T-cell (primary cell): Measurements from ENCODE around the gene IFNLR1. TPM values are rescaled to one million over a fixed set of nuclear protein-coding genes. Genes with fewer than 3 reads are reported as not detected.

Experiments
- ATAC-seq, 4 experiments: fragments of 200-7000 bp in 3 of 4; fragments of 150-1000 bp in 1 of 4; cut with Tn5 transposase; replicated peaks in 1 of 4; 1 replicate in 3 of 4; 2 replicates in 1 of 4; pipeline ENCODE4 v1.10.0; 2021; ENCODE audit warnings: moderate library complexity in 3 of 4, mild to moderate bottlenecking in 2 of 4, moderate number of reproducible peaks in 1 of 4
- CTCF ChIA-PET, 2 donors: fragments of 300-600 bp; sonication (Branson Sonifier 250); formaldehyde crosslinking; loops; one replicate each; lab custom pipeline; 2022; ENCODE audit warnings: antibody characterized with exemption in 2 of 2; lab: Charles Lee
- POLR2A ChIA-PET, 2 donors: fragments of 300-600 bp; sonication (Branson Sonifier 250); formaldehyde crosslinking; loops; one replicate each; lab custom pipeline; 2022; ENCODE audit warnings: antibody characterized with exemption in 2 of 2; lab: Charles Lee
- DNase-seq, 35 experiments: peaks; one replicate each; pipeline versions ENCODE4 v3.0.0 to v3.0.0-alpha.2; 2013 to 2023
- H3K27ac ChIP-seq: one replicate; pipeline ENCODE4 v1.5.1; 2013; ENCODE audit warnings: low read length
- H3K27me3 ChIP-seq, 2 experiments: replicated peaks in 1 of 2; 1 replicate in 1 of 2; 2 replicates in 1 of 2; pipeline versions ENCODE4 v1.6.1 to v1.7.0; 2013; ENCODE audit warnings: low read length in 1 of 2, mixed read lengths in 1 of 2; ENCODE audit not compliant: control insufficient read depth in 2 of 2, insufficient read depth in 2 of 2; ENCODE audit errors: extremely low read depth in 1 of 2
- H3K36me3 ChIP-seq, 2 donors: 1 replicate in 1 of 2; 2 replicates in 1 of 2; pipeline versions ENCODE4 v1.6.1 to v1.7.0; 2013; ENCODE audit warnings: low read length in 1 of 2; ENCODE audit not compliant: control insufficient read depth in 2 of 2, insufficient read depth in 1 of 2; ENCODE audit errors: extremely low read depth in 1 of 2
- H3K4me1 ChIP-seq, 2 experiments: 1 replicate in 1 of 2; 2 replicates in 1 of 2; pipeline versions ENCODE4 v1.6.1 to v1.7.0; 2013; ENCODE audit warnings: low read length in 2 of 2, mixed read lengths in 1 of 2; ENCODE audit not compliant: insufficient read depth in 2 of 2, control insufficient read depth in 1 of 2; ENCODE audit errors: extremely low read depth in 1 of 2
- H3K4me3 ChIP-seq, 2 donors: 1 replicate in 1 of 2; 2 replicates in 1 of 2; pipeline versions ENCODE4 v1.5.1 to v1.7.0; 2013; ENCODE audit warnings: mild to moderate bottlenecking in 2 of 2, low read length in 1 of 2, moderate library complexity in 1 of 2; ENCODE audit not compliant: control insufficient read depth in 1 of 2; ENCODE audit errors: extremely low read depth in 1 of 2
- H3K9me3 ChIP-seq: 2 replicates; pipeline ENCODE4 v1.7.0; 2013
- H3K27ac Mint-ChIP-seq, 2 donors: one replicate each; pipeline ENCODE4 v1.8.0; 2020 to 2021; ENCODE audit warnings: mild to moderate bottlenecking in 2 of 2, mixed read lengths in 2 of 2
- H3K27me3 Mint-ChIP-seq, 2 donors: one replicate each; pipeline ENCODE4 v1.8.0; 2021 to 2022; ENCODE audit warnings: mixed read lengths in 2 of 2
- H3K36me3 Mint-ChIP-seq: one replicate; pipeline ENCODE4 v1.8.0; 2021; ENCODE audit warnings: mixed read lengths
- H3K4me1 Mint-ChIP-seq, 3 donors: one replicate each; pipeline ENCODE4 v1.8.0; 2020 to 2022; ENCODE audit warnings: mixed read lengths in 3 of 3, mild to moderate bottlenecking in 1 of 3
- H3K4me3 Mint-ChIP-seq, 3 donors: one replicate each; pipeline ENCODE4 v1.8.0; 2020 to 2022; ENCODE audit warnings: mild to moderate bottlenecking in 3 of 3, mixed read lengths in 3 of 3, moderate library complexity in 3 of 3
- H3K9me3 Mint-ChIP-seq, 3 donors: one replicate each; pipeline ENCODE4 v1.8.0; 2020 to 2022; ENCODE audit warnings: mixed read lengths in 3 of 3
- WGBS: methylation state at CpG from one replicate; pipeline ENCODE4 v1.1.5; 2013; ENCODE audit warnings: missing lambda C conversion rate; ENCODE audit not compliant: insufficient coverage; 5-methylcytosine and 5-hydroxymethylcytosine counted together
- total RNA-seq, 35 experiments: library from RNA in 6 of 35; stranded (reverse) in 6 of 35; fragments of 120-200 nt in 1 of 35; gene quantifications; one replicate each; pipeline versions ENCODE4 v1.2.1 to v1.2.4 and lab custom pipeline; 2013 to 2026

Gene IFNLR1
- total RNA-seq, 5 donors from 2014 or later (not counting 1 experiment from before 2014, with no cell fraction given): 2.4 to 7.0 (median 6.0) TPM

GRCh38 chr1:24127134-24127800 is 59.8 kb downstream of the IFNLR1 start:
- H3K27ac Mint-ChIP-seq: no peak overlapping the region
- peaks cover 0 to 13% of the 10 kb centered on the region in 2 experiments for H3K27me3 ChIP-seq
- H3K4me3 ChIP-seq: no peak overlapping the region
- no peak overlapping the region for H3K4me3 Mint-ChIP-seq
- no peaks in the 10 kb centered on the region for H3K27me3 Mint-ChIP-seq
- ChIA-PET CTCF (no interaction called here), POLR2A (no interaction called here)
- DNase-seq (no peak), ATAC-seq (no peak)
- H3K9me3 Mint-ChIP-seq: peaks cover 0 to 4% (median 4%) of the 10 kb centered on the region in 3 donors
- H3K36me3 Mint-ChIP-seq: no peaks in the 10 kb centered on the region
- H3K4me1 ChIP-seq: no peaks in the 10 kb centered on the region
- no peaks in the 10 kb centered on the region for H3K9me3 ChIP-seq
- H3K27ac ChIP-seq: no peak overlapping the region
- H3K4me1 Mint-ChIP-seq: no peaks in the 10 kb centered on the region
- WGBS: 85% methylated on average over 2 of the region's 3 CpGs
- H3K36me3 ChIP-seq: no peaks in the 10 kb centered on the region

- Histone ChIP-seq H3K4me3 (no peak overlapping the region), H3K9me3 (no peaks in the 10 kb centered on the region), H3K27me3 (peaks cover 0 to 17% of the 10 kb centered on the region in 2 experiments), H3K27ac (no peak overlapping the region), H3K4me1 (no peaks in the 10 kb centered on the region), H3K36me3 (no peaks in the 10 kb centered on the region)
- H3K27ac Mint-ChIP-seq: no peak overlapping the region
- peaks cover 0 to 4% (median 4%) of the 10 kb centered on the region in 3 donors for H3K9me3 Mint-ChIP-seq
- no peak overlapping the region for H3K4me3 Mint-ChIP-seq
- H3K27me3 Mint-ChIP-seq: no peaks in the 10 kb centered on the region
- POLR2A ChIA-PET: no interaction called here
- WGBS: no CpG with 5 or more reads among the region's 5 CpGs
- no peak for DNase-seq
- H3K4me1 Mint-ChIP-seq: no peaks in the 10 kb centered on the region
- CTCF ChIA-PET: no interaction called here
- H3K36me3 Mint-ChIP-seq: no peaks in the 10 kb centered on the region
- ATAC-seq: no peak
Measured at GRCh38 chr1:24126672-24127023, 60.4 kb downstream of the IFNLR1 start.

GRCh38 chr1:24126018-24126671 is 60.9 kb downstream of the IFNLR1 start:
- H3K27ac ChIP-seq: no peak overlapping the region
- ChIA-PET POLR2A (no interaction called here), CTCF (no interaction called here)
- Mint-ChIP-seq H3K27me3 (no peaks in the 10 kb centered on the region), H3K36me3 (no peaks in the 10 kb centered on the region), H3K27ac (no peak overlapping the region), H3K4me3 (no peak overlapping the region), H3K9me3 (peaks cover 0 to 4% (median 2%) of the 10 kb centered on the region in 3 donors), H3K4me1 (no peaks in the 10 kb centered on the region)
- ATAC-seq (no peak), DNase-seq (no peak)
- no peaks in the 10 kb centered on the region for H3K4me1 ChIP-seq
- H3K9me3 ChIP-seq: no peaks in the 10 kb centered on the region
- H3K36me3 ChIP-seq: no peaks in the 10 kb centered on the region
- H3K4me3 ChIP-seq: no peak overlapping the region
- 51% methylated on average over 2 of the region's 6 CpGs for WGBS
- H3K27me3 ChIP-seq: peaks cover 0 to 22% of the 10 kb centered on the region in 2 experiments

- ChIA-PET POLR2A (no interaction called here), CTCF (no interaction called here)
- Histone ChIP-seq H3K27me3 (peaks cover 0 to 27% of the 10 kb centered on the region in 2 experiments), H3K27ac (no peak overlapping the region), H3K4me3 (no peak overlapping the region), H3K9me3 (no peaks in the 10 kb centered on the region), H3K36me3 (no peaks in the 10 kb centered on the region), H3K4me1 (no peaks in the 10 kb centered on the region)
- DNase-seq (no peak), ATAC-seq (no peak)
- WGBS: 70% methylated on average over 2 of the region's 4 CpGs
- Mint-ChIP-seq H3K4me3 (no peak overlapping the region), H3K4me1 (no peaks in the 10 kb centered on the region), H3K27me3 (peaks cover 0 to 1% of the 10 kb centered on the region in 2 donors), H3K9me3 (peaks cover 0 to 4% (median 0%) of the 10 kb centered on the region in 3 donors), H3K36me3 (no peaks in the 10 kb centered on the region), H3K27ac (no peak overlapping the region)
Measured at GRCh38 chr1:24125456-24125855, 61.6 kb downstream of the IFNLR1 start.

GRCh38 chr1:24124980-24125379 is 62.1 kb downstream of the IFNLR1 start:
- Mint-ChIP-seq H3K27me3 (peaks cover 0 to 5% of the 10 kb centered on the region in 2 donors), H3K9me3 (peaks cover 0 to 4% (median 0%) of the 10 kb centered on the region in 3 donors), H3K4me3 (no peak overlapping the region), H3K36me3 (no peaks in the 10 kb centered on the region), H3K4me1 (no peaks in the 10 kb centered on the region), H3K27ac (no peak overlapping the region)
- CTCF ChIA-PET: no interaction called here
- H3K4me3 ChIP-seq: no peak overlapping the region
- H3K27me3 ChIP-seq: peaks cover 0 to 32% of the 10 kb centered on the region in 2 experiments
- no peaks in the 10 kb centered on the region for H3K36me3 ChIP-seq
- no peak for ATAC-seq
- H3K4me1 ChIP-seq: no peaks in the 10 kb centered on the region
- no peak overlapping the region for H3K27ac ChIP-seq
- POLR2A ChIA-PET: no interaction called here
- DNase-seq: no peak
- no peaks in the 10 kb centered on the region for H3K9me3 ChIP-seq
- 40% methylated on average over 1 of the region's 2 CpGs for WGBS

- Histone ChIP-seq H3K4me3 (no peak overlapping the region), H3K4me1 (no peaks in the 10 kb centered on the region), H3K9me3 (no peaks in the 10 kb centered on the region), H3K27me3 (peaks cover 0 to 42% of the 10 kb centered on the region in 2 experiments), H3K36me3 (no peaks in the 10 kb centered on the region), H3K27ac (no peak overlapping the region)
- 61% methylated on average over 3 of the region's 6 CpGs for WGBS
- Mint-ChIP-seq H3K27me3 (peaks cover 0 to 9% of the 10 kb centered on the region in 2 donors), H3K36me3 (no peaks in the 10 kb centered on the region), H3K9me3 (no peaks in the 10 kb centered on the region), H3K4me1 (no peaks in the 10 kb centered on the region), H3K4me3 (no peak overlapping the region), H3K27ac (no peak overlapping the region)
- DNase-seq: no peak
- ChIA-PET POLR2A (no interaction called here), CTCF (interaction anchor here in 1 of 2 donors (0.5 kb wide), 1 partner anchor 72 kb away, joined by 4 read pairs; no protein-coding TSS in a partner anchor)
- ATAC-seq: no peak
Measured at GRCh38 chr1:24123611-24124010, 63.5 kb downstream of the IFNLR1 start.
